ENCODE data around the gene ZNF695.

The ZNF695 gene

GRCh38 chr1:246959944-246960693 lies 47.7 kb downstream of the ZNF695 start:
- no peak for FAIRE-seq
- DNase-seq (ENCODE audit: insufficient read length, low spot score) = no peak

GRCh38 chr1:246954126-246954525 lies 53.7 kb downstream of the ZNF695 start:
- DNase-seq (ENCODE audit: insufficient read length, low spot score) = no peak
- FAIRE-seq = no peak

GRCh38 chr1:246951413-246951812 lies 56.4 kb downstream of the ZNF695 start:
- FAIRE-seq = no peak
- DNase-seq (ENCODE audit: insufficient read length, low spot score) = no peak

- FAIRE-seq = no peak
- no peak for DNase-seq (ENCODE audit: insufficient read length, low spot score)
Observed at GRCh38 chr1:246949956-246950355, 57.9 kb downstream of the ZNF695 start.

- FAIRE-seq = no peak
- no peak for DNase-seq (ENCODE audit: insufficient read length, low spot score)
Observed at GRCh38 chr1:246947255-246947654, 60.6 kb downstream of the ZNF695 start.

GRCh38 chr1:246946366-246946765 lies 61.5 kb downstream of the ZNF695 start:
- DNase-seq (ENCODE audit: insufficient read length, low spot score) = no peak

More at GRCh38 chr1:246946366-246946765, 61.5 kb downstream of the ZNF695 start:
- no peak for FAIRE-seq

Data from GM19239 (cell line).